ENCODE data around the gene SYNE3.

SYNE3 gene

GRCh38 chr14:95469134-95469481 lies 47.3 kb downstream of the SYNE3 start:
- no peak for DNase-seq

GRCh38 chr14:95468448-95469133 lies 47.9 kb downstream of the SYNE3 start:
- no peak for DNase-seq

- DNase-seq: no peak
Observed at GRCh38 chr14:95467657-95468056, 48.8 kb downstream of the SYNE3 start.

- DNase-seq: no peak
Observed at GRCh38 chr14:95467232-95467631, 49.2 kb downstream of the SYNE3 start.

Data from SHP77 (cell line).